Mesendoderm (in vitro differentiated cells): Measurements from ENCODE around the gene NTNG1.

ENCODE experiments used
- DNase-seq: peaks from one replicate; pipeline ENCODE4 v3.0.0; 2013
- H2AK5ac ChIP-seq: 2 replicates; pipeline ENCODE4 v1.6.1; 2013; ENCODE audit warnings: low read length, inconsistent platforms
- H2BK120ac ChIP-seq: 2 replicates; pipeline ENCODE4 v1.6.1; 2013; ENCODE audit warnings: low read depth, mild to moderate bottlenecking, low read length, moderate library complexity, mixed read lengths
- H2BK15ac ChIP-seq: replicated peaks from 2 replicates; pipeline ENCODE4 v1.6.1; 2013; ENCODE audit warnings: low read depth, mild to moderate bottlenecking, moderate library complexity
- H2BK5ac ChIP-seq: 2 replicates; pipeline ENCODE4 v1.6.1; 2013; ENCODE audit warnings: low read length, inconsistent platforms
- H3K18ac ChIP-seq: 2 replicates; pipeline ENCODE4 v1.6.1; 2013; ENCODE audit warnings: mild to moderate bottlenecking, low read length, mixed read lengths
- H3K23ac ChIP-seq: one replicate; pipeline ENCODE4 v1.6.1; 2013; ENCODE audit warnings: low read length
- H3K27ac ChIP-seq: 2 replicates; pipeline ENCODE4 v1.5.1; 2013; ENCODE audit warnings: low read depth, mild to moderate bottlenecking, inconsistent platforms, low read length, moderate library complexity
- H3K27me3 ChIP-seq: 2 replicates; pipeline ENCODE4 v1.6.1; 2013; ENCODE audit warnings: low read length, control low read depth, mild to moderate bottlenecking, inconsistent platforms; ENCODE audit not compliant: insufficient read depth, poor library complexity
- H3K36me3 ChIP-seq: 2 replicates; pipeline ENCODE4 v1.6.1; 2013; ENCODE audit warnings: low read length, inconsistent platforms; ENCODE audit not compliant: control insufficient read depth, insufficient read depth
- H3K4ac ChIP-seq: one replicate; pipeline ENCODE4 v1.6.1; 2013; ENCODE audit warnings: low read depth, mild to moderate bottlenecking, low read length, moderate library complexity
- H3K4me1 ChIP-seq: 2 replicates; pipeline ENCODE4 v1.6.1; 2013; ENCODE audit warnings: low read depth, low read length, inconsistent platforms; ENCODE audit not compliant: control insufficient read depth
- H3K4me2 ChIP-seq: 2 replicates; pipeline ENCODE4 v1.6.1; 2013; ENCODE audit warnings: low read length
- H3K4me3 ChIP-seq: 2 replicates; pipeline ENCODE4 v1.5.1; 2013; ENCODE audit warnings: mild to moderate bottlenecking, low read length
- H3K56ac ChIP-seq: one replicate; pipeline ENCODE4 v1.6.1; 2013; ENCODE audit warnings: low read length
- H3K79me1 ChIP-seq: 2 replicates; pipeline ENCODE4 v1.6.1; 2013; ENCODE audit warnings: low read length, inconsistent platforms
- H3K79me2 ChIP-seq: 2 replicates; pipeline ENCODE4 v1.6.1; 2013; ENCODE audit warnings: mild to moderate bottlenecking, low read length; ENCODE audit not compliant: control insufficient read depth, insufficient read depth
- H3K9ac ChIP-seq: 2 replicates; pipeline ENCODE4 v1.6.1; 2013; ENCODE audit warnings: low read length, inconsistent platforms
- H4K5ac ChIP-seq: one replicate; pipeline ENCODE4 v1.6.1; 2013; ENCODE audit warnings: low read length
- H4K8ac ChIP-seq: one replicate; pipeline ENCODE4 v1.6.1; 2013; ENCODE audit warnings: low read depth, mild to moderate bottlenecking, control low read depth, low read length, moderate library complexity
- WGBS: extraction: QIAGEN DNeasy Blood & Tissue Kit; methylation state at CpG from one replicate; pipeline ENCODE4 v1.1.7; 2013; ENCODE audit warnings: low lambda C conversion rate, missing lambda C conversion rate; ENCODE audit not compliant: insufficient coverage; ENCODE audit errors: extremely low coverage; 5-methylcytosine and 5-hydroxymethylcytosine counted together

The NTNG1 gene

GRCh38 chr1:107298526-107298925 is 157.7 kb downstream of the NTNG1 start:
- no peaks in the 10 kb centered on the region for H3K79me2 ChIP-seq
- no peaks in the 10 kb centered on the region for H3K79me1 ChIP-seq
- H3K36me3 ChIP-seq: no peaks in the 10 kb centered on the region
- no peak overlapping the region for H3K23ac ChIP-seq
- no peak overlapping the region for H3K4me2 ChIP-seq
- no peak for DNase-seq
- H3K9ac ChIP-seq: no peak overlapping the region
- H3K4me1 ChIP-seq: no peaks in the 10 kb centered on the region
- no peak overlapping the region for H2BK15ac ChIP-seq
- H2BK5ac ChIP-seq: no peak overlapping the region
- no peak overlapping the region for H2BK120ac ChIP-seq
- H3K18ac ChIP-seq: no peak overlapping the region
- no peak overlapping the region for H3K27ac ChIP-seq
- no peak overlapping the region for H4K5ac ChIP-seq
- H4K8ac ChIP-seq: no peak overlapping the region
- no CpG with 5 or more reads among the region's 1 CpG for WGBS
- no peaks in the 10 kb centered on the region for H3K27me3 ChIP-seq
- H3K4ac ChIP-seq: no peak overlapping the region
- H3K56ac ChIP-seq: no peak overlapping the region
- no peak overlapping the region for H3K4me3 ChIP-seq
- no peak overlapping the region for H2AK5ac ChIP-seq

GRCh38 chr1:107299521-107299920 is 158.7 kb downstream of the NTNG1 start:
- Histone ChIP-seq H3K56ac (no peak overlapping the region), H3K9ac (no peak overlapping the region), H3K36me3 (no peaks in the 10 kb centered on the region), H3K18ac (no peak overlapping the region), H3K79me1 (no peaks in the 10 kb centered on the region), H3K27ac (no peak overlapping the region), H2AK5ac (no peak overlapping the region), H2BK120ac (no peak overlapping the region), H3K23ac (no peak overlapping the region), H3K4me3 (no peak overlapping the region), H4K5ac (no peak overlapping the region), H3K27me3 (no peaks in the 10 kb centered on the region), H3K4me1 (no peaks in the 10 kb centered on the region), H3K4ac (no peak overlapping the region), H3K4me2 (no peak overlapping the region), H3K79me2 (no peaks in the 10 kb centered on the region), H4K8ac (no peak overlapping the region), H2BK5ac (no peak overlapping the region), H2BK15ac (no peak overlapping the region)
- no CpG with 5 or more reads among the region's 3 CpGs for WGBS
- no peak for DNase-seq

- Histone ChIP-seq H2AK5ac (no peak overlapping the region), H3K4me2 (no peak overlapping the region), H3K18ac (no peak overlapping the region), H3K23ac (no peak overlapping the region), H4K8ac (no peak overlapping the region), H3K4me3 (no peak overlapping the region), H3K9ac (no peak overlapping the region), H3K27me3 (no peaks in the 10 kb centered on the region), H3K36me3 (no peaks in the 10 kb centered on the region), H3K4me1 (no peaks in the 10 kb centered on the region), H3K79me1 (no peaks in the 10 kb centered on the region), H3K27ac (no peak overlapping the region), H2BK120ac (no peak overlapping the region), H2BK5ac (no peak overlapping the region), H2BK15ac (no peak overlapping the region), H3K56ac (no peak overlapping the region), H3K79me2 (no peaks in the 10 kb centered on the region), H3K4ac (no peak overlapping the region), H4K5ac (no peak overlapping the region)
- no CpG with 5 or more reads among the region's 1 CpG for WGBS
- DNase-seq: no peak
These were observed 169.1 kb downstream of the NTNG1 start for GRCh38 chr1:107309962-107310361.

- no peak overlapping the region for H4K5ac ChIP-seq
- no peaks in the 10 kb centered on the region for H3K27me3 ChIP-seq
- no peak overlapping the region for H3K4me3 ChIP-seq
- no peaks in the 10 kb centered on the region for H3K79me1 ChIP-seq
- H4K8ac ChIP-seq: no peak overlapping the region
- no peak overlapping the region for H3K56ac ChIP-seq
- H3K4me1 ChIP-seq: no peaks in the 10 kb centered on the region
- H2BK15ac ChIP-seq: no peak overlapping the region
- H3K27ac ChIP-seq: no peak overlapping the region
- no CpG with 5 or more reads among the region's 1 CpG for WGBS
- H3K9ac ChIP-seq: no peak overlapping the region
- no peak overlapping the region for H3K23ac ChIP-seq
- no peak overlapping the region for H3K4ac ChIP-seq
- H2BK120ac ChIP-seq: no peak overlapping the region
- DNase-seq: no peak
- no peak overlapping the region for H2AK5ac ChIP-seq
- H3K36me3 ChIP-seq: no peaks in the 10 kb centered on the region
- H3K79me2 ChIP-seq: no peaks in the 10 kb centered on the region
- H2BK5ac ChIP-seq: no peak overlapping the region
- no peak overlapping the region for H3K4me2 ChIP-seq
- H3K18ac ChIP-seq: no peak overlapping the region
These were observed 174.8 kb downstream of the NTNG1 start for GRCh38 chr1:107315652-107316051.

DNA sequence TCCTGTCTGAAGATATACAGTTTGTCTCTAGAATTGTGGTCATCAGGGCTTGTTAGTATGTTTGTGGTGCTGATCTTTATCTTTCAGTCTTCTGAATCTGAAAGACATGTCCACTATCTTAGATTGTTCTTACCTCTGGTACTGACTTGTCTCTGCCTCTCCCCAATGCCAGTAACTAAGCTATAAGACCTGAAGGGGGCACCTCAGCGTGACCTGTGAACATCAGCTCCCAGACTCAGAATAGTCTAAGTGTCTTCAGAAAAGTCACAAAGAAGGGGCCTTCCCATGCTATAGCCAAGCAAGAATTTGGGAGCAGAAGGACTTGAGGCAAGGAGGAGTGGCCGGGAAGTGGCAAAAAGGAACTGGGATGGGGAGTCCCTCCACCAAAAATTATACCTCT is 178.1 kb downstream of the NTNG1 start:
- no peak overlapping the region for H4K8ac ChIP-seq
- H3K4me2 ChIP-seq: no peak overlapping the region

DNA sequence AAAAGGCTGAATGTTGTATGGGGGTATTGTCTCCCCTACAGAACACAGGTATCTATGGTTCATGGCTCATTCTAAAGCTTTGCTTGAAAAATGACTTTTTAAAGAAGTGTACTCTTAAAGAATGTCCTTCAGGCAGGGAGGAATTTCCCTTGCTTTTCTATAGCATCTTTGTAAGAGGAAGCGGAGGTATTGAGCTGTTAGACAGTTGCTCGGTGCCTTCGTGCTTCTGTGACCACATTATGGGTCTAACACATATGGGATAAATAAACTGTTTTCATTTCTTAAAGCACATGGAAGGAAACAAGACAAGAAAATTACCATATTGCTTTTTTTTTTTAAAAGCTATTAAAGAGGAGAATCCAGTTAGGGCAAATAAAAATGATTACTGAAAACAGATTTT is 182.9 kb downstream of the NTNG1 start:
- Histone ChIP-seq H3K4me2 (no peak overlapping the region), H3K79me2 (no peaks in the 10 kb centered on the region), H2AK5ac (no peak overlapping the region), H4K5ac (no peak overlapping the region), H3K27me3 (no peaks in the 10 kb centered on the region), H3K18ac (no peak overlapping the region), H2BK120ac (no peak overlapping the region), H3K4ac (no peak overlapping the region), H3K23ac (no peak overlapping the region), H3K56ac (no peak overlapping the region), H3K27ac (no peak overlapping the region), H3K36me3 (no peaks in the 10 kb centered on the region), H2BK5ac (no peak overlapping the region), H2BK15ac (no peak overlapping the region), H3K4me1 (no peaks in the 10 kb centered on the region), H3K79me1 (no peaks in the 10 kb centered on the region), H3K9ac (no peak overlapping the region), H4K8ac (no peak overlapping the region), H3K4me3 (no peak overlapping the region)
- no CpG with 5 or more reads among the region's 3 CpGs for WGBS
- DNase-seq: no peak

More for the DNA sequence above, 178.1 kb downstream of the NTNG1 start:
- no peak overlapping the region for H3K23ac ChIP-seq
- H3K18ac ChIP-seq: no peak overlapping the region
- no peak overlapping the region for H3K9ac ChIP-seq
- no peak overlapping the region for H2BK120ac ChIP-seq
- DNase-seq: peak; percentile 30
- H3K56ac ChIP-seq: no peak overlapping the region
- H3K27ac ChIP-seq: no peak overlapping the region
- H2BK15ac ChIP-seq: no peak overlapping the region
- no peaks in the 10 kb centered on the region for H3K4me1 ChIP-seq
- no peak overlapping the region for H2BK5ac ChIP-seq
- no peak overlapping the region for H4K5ac ChIP-seq
- H3K4me3 ChIP-seq: no peak overlapping the region
- no peaks in the 10 kb centered on the region for H3K36me3 ChIP-seq
- H2AK5ac ChIP-seq: no peak overlapping the region
- WGBS: no CpG with 5 or more reads among the region's 2 CpGs
- H3K4ac ChIP-seq: no peak overlapping the region
- no peaks in the 10 kb centered on the region for H3K27me3 ChIP-seq
- H3K79me1 ChIP-seq: no peaks in the 10 kb centered on the region
- no peaks in the 10 kb centered on the region for H3K79me2 ChIP-seq
